ENCODE measurements around the gene DLGAP1. TPM values are rescaled to one million over a fixed set of nuclear protein-coding genes. Genes with fewer than 3 reads are reported as not detected.
"Not testable (repeated sequence)": the region's sequence is repeated elsewhere in the genome, so short reads cannot be mapped to it uniquely, and the experiment has no call there.

Gene DLGAP1
- total RNA-seq, 1 experiment from 2014 or later: 2.8 TPM

DNA sequence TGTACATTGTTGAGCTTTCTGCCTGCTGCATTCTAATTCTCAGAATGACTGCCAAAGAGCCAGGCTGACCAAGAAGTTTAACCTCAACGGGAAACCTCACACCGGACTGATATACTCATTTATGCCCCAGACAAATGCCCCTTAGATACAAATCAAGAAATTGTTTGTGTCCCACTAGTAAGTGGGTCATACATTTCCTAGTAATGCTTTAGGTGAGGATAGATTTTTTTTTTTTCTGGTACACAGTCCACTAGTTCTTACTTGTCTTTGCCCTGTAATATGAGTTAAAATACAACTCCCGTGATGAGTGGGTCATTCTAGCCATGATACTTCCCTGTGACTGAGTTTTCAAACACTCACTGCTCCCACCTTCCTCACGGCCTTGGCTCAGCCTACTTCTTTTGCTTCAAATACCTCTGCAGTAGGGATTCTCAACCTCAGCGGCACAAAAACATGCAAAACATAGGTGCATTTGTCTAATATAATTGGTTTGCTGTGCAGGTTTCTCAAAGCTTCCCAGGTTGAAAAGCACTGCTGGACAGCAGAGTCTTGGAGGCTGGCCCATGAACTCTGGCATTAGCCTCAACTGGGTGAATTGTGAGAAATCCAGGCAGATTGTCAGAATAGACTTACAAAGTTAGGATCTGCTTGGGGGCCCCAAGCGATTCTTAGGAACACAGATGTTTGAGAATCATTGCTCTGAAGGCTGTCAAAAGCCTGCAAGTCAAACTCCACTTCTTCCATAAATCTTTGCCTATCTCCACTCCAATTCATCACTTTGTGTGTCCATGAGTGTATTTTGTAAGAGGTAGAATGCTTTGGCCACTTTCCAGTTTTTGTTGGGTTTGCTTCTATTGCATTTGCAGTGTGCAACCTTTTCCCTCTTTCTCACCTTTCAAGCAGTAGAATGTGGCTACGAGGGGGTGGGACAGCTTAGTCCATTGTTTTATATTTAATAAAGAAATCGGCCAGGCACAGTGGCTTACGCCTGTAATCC is 969.7 kb downstream of the DLGAP1 start:
- no peaks in the 10 kb centered on the region for H3K9me3 ChIP-seq (replicated peaks)
- peaks cover 9% of the 10 kb centered on the region for H3K4me1 ChIP-seq
- no peaks in the 10 kb centered on the region for H3K27me3 ChIP-seq
- no peak overlapping the region for H3K4me3 ChIP-seq
- no peaks in the 10 kb centered on the region for H3K36me3 ChIP-seq
- no peak overlapping the region for H3K27ac ChIP-seq
- DNase-seq: no peak

DNA sequence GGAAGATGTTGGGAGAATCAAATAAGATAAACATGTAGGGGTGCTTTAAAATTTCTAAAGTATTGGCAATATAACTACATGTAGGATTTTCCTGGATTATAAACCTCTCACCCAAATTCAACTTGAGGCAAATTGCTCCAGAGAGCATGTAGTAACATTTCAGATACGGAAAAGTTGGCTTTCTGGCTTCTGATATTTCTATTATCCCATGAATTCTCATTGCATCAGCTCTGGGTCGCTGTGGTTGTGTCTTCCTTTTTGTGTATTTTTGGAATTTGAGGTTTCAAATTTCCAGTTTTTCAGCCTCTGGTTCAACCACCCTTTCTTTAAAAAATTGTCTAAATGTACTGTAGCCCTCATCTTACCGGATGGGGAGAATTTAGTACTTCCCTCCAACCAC is 972.8 kb downstream of the DLGAP1 start:
- no peak for DNase-seq
- H3K9me3 ChIP-seq (replicated peaks): no peaks in the 10 kb centered on the region
- H3K36me3 ChIP-seq: no peaks in the 10 kb centered on the region
- peaks cover 9% of the 10 kb centered on the region for H3K4me1 ChIP-seq
- H3K4me3 ChIP-seq: peak overlapping the region; percentile 29
- H3K27me3 ChIP-seq: no peaks in the 10 kb centered on the region
- H3K27ac ChIP-seq: peak overlapping the region; percentile 75

DNA sequence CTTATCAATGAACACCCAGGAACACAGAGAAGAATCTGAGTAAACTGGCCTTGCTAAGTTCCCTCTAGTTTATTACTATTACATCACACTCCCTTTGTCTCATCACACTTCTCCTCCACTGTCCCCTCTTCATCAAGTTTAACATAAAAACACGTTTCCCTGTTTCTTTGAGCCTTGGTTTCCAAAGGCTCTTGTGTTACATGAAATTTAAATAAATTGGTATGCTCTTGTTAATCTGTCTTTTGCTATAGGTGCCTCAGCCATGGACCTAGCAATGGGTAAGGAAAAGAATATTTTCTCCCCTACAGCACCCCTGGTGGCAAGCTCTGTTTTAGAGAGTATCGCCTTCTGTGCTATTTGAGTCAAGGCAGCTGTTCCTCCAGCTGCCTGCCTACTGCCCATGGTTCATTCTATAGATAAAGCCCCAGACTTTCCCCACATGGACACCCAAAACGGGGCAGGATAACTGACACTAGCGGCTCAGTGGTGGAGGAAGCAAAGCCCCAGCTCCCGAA is 973.4 kb downstream of the DLGAP1 start:
- no peaks in the 10 kb centered on the region for H3K36me3 ChIP-seq
- peak overlapping the region; percentile 75 for H3K27ac ChIP-seq
- H3K9me3 ChIP-seq (replicated peaks): no peaks in the 10 kb centered on the region
- peak overlapping the region; percentile 29 for H3K4me3 ChIP-seq
- H3K27me3 ChIP-seq: no peaks in the 10 kb centered on the region
- peak; percentile 71 to 90 for DNase-seq
- H3K4me1 ChIP-seq: peaks cover 9% of the 10 kb centered on the region

DNA sequence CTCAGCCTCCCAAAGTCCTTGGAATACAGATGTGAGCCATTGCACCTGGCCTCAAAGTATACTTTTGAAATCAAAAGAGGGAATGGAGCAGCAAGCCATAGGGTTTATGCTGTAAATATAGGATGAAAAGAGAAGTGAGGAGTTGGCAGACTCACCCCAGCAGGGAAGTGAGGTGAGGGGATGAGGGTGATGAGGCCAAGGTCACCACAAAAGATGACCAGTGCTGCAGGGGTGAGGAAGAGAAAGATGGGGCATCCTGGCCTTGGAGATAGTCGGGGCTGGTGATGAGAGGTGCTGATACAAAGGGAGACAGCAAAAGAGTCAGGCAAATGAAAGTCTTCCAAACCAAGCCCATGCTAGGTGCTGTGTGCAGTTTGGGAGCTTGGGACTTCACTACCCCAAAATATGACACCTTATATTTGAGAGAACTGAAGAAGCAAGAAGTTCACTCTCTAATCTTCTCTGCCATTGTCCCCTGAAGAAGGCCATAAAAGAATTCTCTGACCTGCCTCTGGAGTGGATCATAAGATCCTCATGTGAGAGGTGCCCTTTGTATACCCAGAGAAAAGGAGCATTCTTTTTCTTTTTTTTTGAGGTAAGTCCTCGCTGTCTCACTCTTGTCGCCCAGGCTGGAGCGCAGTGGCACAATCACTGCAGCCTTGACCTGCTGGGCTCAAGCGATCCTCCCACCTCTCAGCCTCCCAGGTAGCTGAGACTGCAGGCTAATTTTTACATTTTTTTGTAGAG is 974.1 kb downstream of the DLGAP1 start:
- no peak for DNase-seq

DNA sequence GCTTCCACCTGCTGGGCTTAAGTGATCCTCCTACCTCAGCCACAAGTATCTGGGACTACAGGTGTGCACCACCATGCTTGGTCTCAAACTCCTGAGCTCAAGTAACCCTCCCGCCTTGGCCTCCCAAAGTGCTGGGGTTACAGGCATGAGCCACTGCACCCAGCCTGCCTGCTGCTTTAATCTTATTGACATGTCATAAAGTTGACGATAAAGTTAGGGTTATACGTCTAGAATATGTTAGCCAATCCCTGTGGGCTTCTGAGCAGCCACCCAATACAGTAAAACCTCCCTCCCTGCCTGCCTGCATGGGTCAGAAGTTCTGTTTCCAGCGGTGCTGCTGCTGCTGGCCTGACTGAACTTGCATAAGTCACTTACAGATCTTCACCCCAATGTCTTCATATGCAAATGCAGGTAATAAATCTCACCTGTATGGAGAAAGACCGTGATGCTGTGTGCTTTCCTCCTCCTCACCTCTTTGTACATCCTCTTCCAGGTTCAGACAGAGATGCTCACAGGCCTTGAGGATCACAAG is 975.1 kb downstream of the DLGAP1 start:
- no peak overlapping the region for H3K4me3 ChIP-seq
- H3K4me1 ChIP-seq: peaks cover 9% of the 10 kb centered on the region
- H3K27me3 ChIP-seq: no peaks in the 10 kb centered on the region
- no peaks in the 10 kb centered on the region for H3K36me3 ChIP-seq
- no peak for DNase-seq
- H3K9me3 ChIP-seq (replicated peaks): no peaks in the 10 kb centered on the region
- H3K27ac ChIP-seq: no peak overlapping the region

More for the DNA sequence above, 974.1 kb downstream of the DLGAP1 start:
- Histone ChIP-seq H3K27me3 (no peaks in the 10 kb centered on the region), H3K27ac (no peak overlapping the region), H3K4me3 (no peak overlapping the region), H3K36me3 (no peaks in the 10 kb centered on the region), H3K4me1 (peaks cover 9% of the 10 kb centered on the region), H3K9me3 (replicated peaks) (no peaks in the 10 kb centered on the region)

DNA sequence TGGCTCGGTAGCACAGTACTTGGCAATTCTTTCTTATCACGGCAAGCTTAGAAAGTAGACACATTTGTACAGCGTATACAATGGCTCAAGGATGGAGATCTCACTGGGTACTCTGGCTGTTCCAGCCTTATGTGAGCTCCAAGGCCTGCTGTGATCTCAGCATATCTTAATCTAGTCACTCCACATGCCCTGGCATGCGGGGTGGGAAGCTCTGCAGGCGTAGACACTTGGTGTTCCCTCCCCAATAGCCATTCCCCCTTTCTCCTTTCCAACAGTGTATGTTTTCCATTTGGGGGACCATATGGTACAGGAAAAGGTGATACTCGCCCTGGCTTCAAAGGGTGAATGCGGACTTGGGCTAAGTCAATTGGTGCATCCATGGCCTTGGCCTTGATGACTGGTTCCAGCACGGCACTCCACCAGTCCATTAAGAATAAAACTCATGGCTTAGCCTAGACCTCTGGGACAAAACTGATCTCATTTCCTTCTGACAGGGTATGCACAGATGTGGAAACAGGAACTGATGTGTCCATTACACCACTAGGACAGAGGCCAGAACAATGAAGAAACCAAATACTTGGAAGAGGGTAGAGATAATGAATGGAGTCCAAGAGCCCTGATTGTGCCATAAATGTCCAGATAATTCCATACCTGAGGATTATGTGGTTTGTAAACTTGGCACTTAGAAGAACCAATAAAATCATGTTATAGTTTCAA is 976.7 kb downstream of the DLGAP1 start:
- Histone ChIP-seq H3K27ac (no peak overlapping the region), H3K36me3 (no peaks in the 10 kb centered on the region), H3K27me3 (no peaks in the 10 kb centered on the region), H3K4me3 (no peak overlapping the region), H3K4me1 (peaks cover 9% of the 10 kb centered on the region), H3K9me3 (replicated peaks) (no peaks in the 10 kb centered on the region)
- no peak for DNase-seq

DNA sequence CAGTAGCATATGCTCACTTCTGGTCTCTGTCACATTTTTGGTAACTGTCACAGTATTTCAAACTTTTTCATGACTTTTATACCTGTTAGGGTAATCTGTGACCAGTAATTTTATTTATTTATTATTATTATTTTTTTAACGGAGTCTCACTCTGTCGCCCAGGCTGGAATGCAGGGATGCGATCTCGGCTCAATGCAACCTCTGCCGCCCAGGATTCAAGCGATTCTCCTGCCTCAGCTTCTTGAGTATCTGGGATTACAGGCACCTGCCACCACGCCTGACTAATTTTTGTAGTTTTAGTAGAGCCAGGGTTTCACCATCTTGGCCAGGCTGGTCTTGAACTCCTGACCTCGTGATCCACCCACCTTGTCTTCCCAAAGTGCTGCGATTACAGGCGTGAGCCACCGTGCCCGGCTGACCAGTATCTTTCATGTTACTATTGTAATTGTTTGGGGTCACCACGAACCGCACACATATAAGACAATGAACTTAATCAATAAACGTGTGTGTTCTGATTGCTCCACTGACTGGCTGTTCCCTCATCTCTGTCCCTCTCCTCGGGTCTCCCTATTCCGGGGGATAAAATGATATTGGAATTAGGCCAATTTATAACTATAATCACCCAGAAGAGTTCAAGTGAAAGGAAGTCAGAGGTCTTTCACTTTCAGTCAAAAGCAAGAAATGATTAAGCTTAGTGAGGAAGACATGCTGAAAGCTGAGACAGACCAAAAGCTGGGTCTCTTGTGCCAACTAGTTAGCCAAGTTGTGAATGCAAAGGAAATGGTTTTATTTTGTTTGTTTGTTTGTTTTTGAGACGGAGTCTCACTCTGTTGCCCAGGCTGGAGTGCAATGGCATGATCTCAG is 982.2 kb downstream of the DLGAP1 start:
- no peak for DNase-seq
- Histone ChIP-seq H3K27me3 (no peaks in the 10 kb centered on the region), H3K9me3 (replicated peaks) (no peaks in the 10 kb centered on the region), H3K27ac (no peak overlapping the region), H3K4me1 (no peaks in the 10 kb centered on the region), H3K36me3 (no peaks in the 10 kb centered on the region), H3K4me3 (no peak overlapping the region)

DNA sequence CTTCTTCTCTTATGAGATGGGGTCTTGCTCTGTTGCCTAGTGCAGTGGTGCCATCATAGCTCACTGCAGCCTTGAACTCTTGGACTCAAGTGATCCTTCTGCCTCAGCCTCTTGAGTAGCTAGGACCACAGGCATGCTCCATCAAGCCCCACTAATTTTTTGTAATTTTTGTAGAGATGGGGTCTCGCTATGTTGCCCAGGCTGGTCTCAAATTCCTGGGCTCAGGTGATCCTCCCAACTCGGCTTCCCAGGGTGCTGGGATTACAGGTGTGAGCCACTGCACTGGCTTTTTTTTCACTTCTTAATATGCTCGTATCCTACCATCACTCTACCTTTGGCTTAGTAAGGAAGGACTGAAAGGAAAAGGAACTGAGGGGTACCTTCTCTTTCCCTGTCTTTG is 983.0 kb downstream of the DLGAP1 start:
- not testable (repeated sequence) for H3K36me3 ChIP-seq; H3K4me3 ChIP-seq; H3K4me1 ChIP-seq; H3K27ac ChIP-seq; H3K27me3 ChIP-seq; H3K9me3 ChIP-seq (replicated peaks); DNase-seq

DNA sequence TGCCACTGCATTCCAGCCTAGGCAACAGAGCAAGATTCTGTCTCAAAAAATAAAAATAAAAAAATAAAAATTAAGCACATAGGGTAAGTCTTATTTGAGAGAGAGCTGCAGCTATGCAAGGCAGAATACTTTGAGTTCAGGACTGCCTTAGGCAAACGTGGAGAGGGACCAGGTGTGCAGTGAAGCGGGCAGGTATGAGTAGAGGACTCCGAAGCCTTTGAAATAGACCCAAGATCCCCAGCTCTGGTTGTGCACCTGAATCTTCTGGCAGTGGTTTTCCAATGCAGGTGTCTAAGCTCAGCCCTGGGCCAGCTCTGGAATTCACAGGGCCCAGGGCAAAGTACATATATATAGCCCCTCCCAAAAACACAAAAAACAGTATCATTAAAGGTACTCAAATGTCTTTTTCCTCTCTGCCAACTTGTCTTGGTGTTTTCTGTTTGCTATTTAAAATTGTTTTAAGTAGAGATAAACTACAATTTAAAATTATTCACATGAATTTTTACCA is 983.9 kb downstream of the DLGAP1 start:
- H3K4me3 ChIP-seq: no peak overlapping the region
- no peak overlapping the region for H3K27ac ChIP-seq
- no peaks in the 10 kb centered on the region for H3K27me3 ChIP-seq
- no peaks in the 10 kb centered on the region for H3K9me3 ChIP-seq (replicated peaks)
- H3K36me3 ChIP-seq: no peaks in the 10 kb centered on the region
- DNase-seq: no peak
- no peaks in the 10 kb centered on the region for H3K4me1 ChIP-seq

DNA sequence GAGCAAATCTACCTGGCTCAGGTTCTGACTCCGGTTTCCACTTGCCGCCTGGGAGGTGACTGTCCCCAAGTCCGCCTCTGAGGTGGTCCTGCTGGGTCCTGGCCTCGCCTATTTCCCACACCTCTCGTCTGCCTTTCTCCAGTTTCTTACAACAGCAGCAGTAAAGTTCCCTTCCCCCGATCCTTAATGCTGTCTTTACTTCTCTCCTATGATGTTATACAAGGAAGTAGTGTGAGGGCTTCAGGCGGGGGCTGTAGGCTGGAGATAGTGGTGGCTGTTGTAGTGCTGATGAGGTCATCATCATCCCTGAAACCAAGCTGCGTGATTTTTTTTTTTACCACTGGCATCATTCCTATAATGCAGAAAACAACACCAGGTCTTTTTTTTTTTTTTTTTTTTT is 986.3 kb downstream of the DLGAP1 start:
- DNase-seq: no peak
- H3K36me3 ChIP-seq: no peaks in the 10 kb centered on the region
- H3K9me3 ChIP-seq (replicated peaks): no peaks in the 10 kb centered on the region
- H3K27ac ChIP-seq: no peak overlapping the region
- no peaks in the 10 kb centered on the region for H3K27me3 ChIP-seq
- H3K4me1 ChIP-seq: no peaks in the 10 kb centered on the region
- no peak overlapping the region for H3K4me3 ChIP-seq

DNA sequence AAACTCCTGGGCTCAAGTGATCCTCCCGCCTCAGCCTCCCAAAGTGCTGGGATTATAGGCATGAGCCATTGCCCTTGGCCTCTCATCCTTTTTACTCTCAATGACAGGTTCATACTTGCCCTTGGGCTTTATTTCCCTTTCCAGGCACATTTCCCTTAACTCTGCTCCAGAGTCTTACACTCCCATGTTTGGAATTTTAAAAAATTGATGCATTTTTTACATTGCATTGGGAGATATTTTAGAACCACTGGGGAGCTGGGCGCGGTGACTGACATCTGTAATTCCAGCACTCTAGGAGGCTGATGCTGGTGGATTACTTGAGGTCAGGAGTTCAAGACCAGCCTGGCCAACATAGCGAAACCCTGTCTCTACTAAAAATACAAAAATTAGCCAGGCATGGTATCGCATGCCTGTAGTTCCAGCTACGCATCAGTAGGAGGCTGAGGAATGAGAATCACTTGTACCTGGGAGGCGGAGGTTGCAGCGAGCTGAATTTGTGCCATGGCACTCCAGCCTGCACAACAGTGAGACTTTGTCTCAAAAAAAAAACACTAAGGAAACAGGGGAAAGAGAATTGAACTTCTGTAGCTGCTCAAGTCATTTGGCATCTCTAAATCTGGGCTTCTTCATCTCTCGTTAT is 986.9 kb downstream of the DLGAP1 start:
- H3K36me3 ChIP-seq: no peaks in the 10 kb centered on the region
- DNase-seq: no peak
- no peaks in the 10 kb centered on the region for H3K27me3 ChIP-seq
- no peaks in the 10 kb centered on the region for H3K4me1 ChIP-seq
- no peak overlapping the region for H3K27ac ChIP-seq
- H3K9me3 ChIP-seq (replicated peaks): no peaks in the 10 kb centered on the region
- no peak overlapping the region for H3K4me3 ChIP-seq

DNA sequence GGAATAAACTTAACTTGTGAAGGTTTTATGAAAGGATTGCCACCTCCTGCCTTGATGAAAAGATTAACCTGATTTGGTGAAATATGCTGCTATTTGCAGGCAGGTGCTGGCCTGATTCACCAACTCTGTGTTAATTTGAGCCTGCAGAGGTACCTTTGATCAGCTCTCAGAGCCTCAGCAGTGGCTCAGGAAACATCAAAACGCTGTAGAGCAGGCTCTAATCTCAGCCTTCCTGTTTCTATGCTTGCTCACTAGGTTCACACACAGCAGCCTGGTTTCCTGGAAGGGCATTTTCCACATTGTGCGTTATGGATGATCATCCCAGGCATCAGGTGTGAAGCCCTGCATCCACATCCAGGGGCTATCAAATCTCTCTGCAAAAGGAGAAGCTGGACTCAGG is 988.2 kb downstream of the DLGAP1 start:
- Histone ChIP-seq H3K27ac (no peak overlapping the region), H3K27me3 (no peaks in the 10 kb centered on the region), H3K36me3 (peaks cover 4% of the 10 kb centered on the region; the same call in 1 of the 2 replicates), H3K4me3 (no peak overlapping the region), H3K4me1 (no peaks in the 10 kb centered on the region), H3K9me3 (replicated peaks) (no peaks in the 10 kb centered on the region)
- no peak for DNase-seq

DNA sequence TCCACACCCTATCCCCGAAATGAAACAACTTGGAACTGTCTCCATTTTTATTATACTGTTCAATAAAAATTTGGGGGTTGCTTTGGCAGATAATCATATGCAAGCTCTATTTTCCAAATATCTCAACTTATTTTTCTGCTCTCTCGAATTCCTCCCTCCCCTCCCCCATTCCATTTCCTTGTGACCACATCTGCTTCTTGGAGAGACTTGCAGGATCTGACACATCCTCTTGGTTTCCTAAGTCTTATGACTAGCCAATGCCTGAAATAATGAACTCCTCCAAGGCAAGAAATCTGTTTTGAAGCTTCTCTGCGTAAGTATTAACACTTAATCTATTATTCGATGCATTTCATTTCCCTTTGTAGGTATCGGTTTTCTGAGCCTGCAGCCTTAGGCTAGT is 989.1 kb downstream of the DLGAP1 start:
- Histone ChIP-seq H3K27ac (no peak overlapping the region), H3K36me3 (peaks cover 5% of the 10 kb centered on the region; the same call in 1 of the 2 replicates), H3K27me3 (no peaks in the 10 kb centered on the region), H3K9me3 (replicated peaks) (no peaks in the 10 kb centered on the region), H3K4me3 (no peak overlapping the region), H3K4me1 (no peaks in the 10 kb centered on the region)
- DNase-seq: no peak
